ELR (cell line): ENCODE measurements around the gene ARL4C.
"Not testable (repeated sequence)": the region's sequence is repeated elsewhere in the genome, so short reads cannot be mapped to it uniquely, and the experiment has no call there.

Experiments
- DNase-seq: peaks from one replicate; pipeline ENCODE4 v3.0.0-alpha.2; 2015; ENCODE audit warnings: low read depth

Gene ARL4C

GRCh38 chr2:234476766-234477165, 20.1 kb downstream of the ARL4C start:
- DNase-seq: no peak

- no peak for DNase-seq
These were observed 22.2 kb downstream of the ARL4C start for GRCh38 chr2:234474654-234475053.

GRCh38 chr2:234472155-234472554, 24.7 kb downstream of the ARL4C start:
- no peak for DNase-seq

GRCh38 chr2:234469972-234470371, 26.9 kb downstream of the ARL4C start:
- no peak for DNase-seq

- DNase-seq: no peak
These were observed 27.5 kb downstream of the ARL4C start for GRCh38 chr2:234469251-234469845.

GRCh38 chr2:234468503-234468902, 28.4 kb downstream of the ARL4C start:
- no peak for DNase-seq

GRCh38 chr2:234467289-234467688, 29.6 kb downstream of the ARL4C start:
- peak; percentile 86 for DNase-seq

- no peak for DNase-seq
These were observed 32.6 kb downstream of the ARL4C start for GRCh38 chr2:234464291-234464645.

- no peak for DNase-seq
These were observed 33.1 kb downstream of the ARL4C start for GRCh38 chr2:234463626-234464290.

- no peak for DNase-seq
These were observed 34.5 kb downstream of the ARL4C start for GRCh38 chr2:234462218-234462992.

- no peak for DNase-seq
These were observed 37.4 kb downstream of the ARL4C start for GRCh38 chr2:234459401-234460009.

- DNase-seq: no peak
These were observed 38.4 kb downstream of the ARL4C start for GRCh38 chr2:234458466-234458865.

GRCh38 chr2:234457421-234457820, 39.5 kb downstream of the ARL4C start:
- peak; percentile 60 for DNase-seq

- not testable (repeated sequence) for DNase-seq
These were observed 41.6 kb downstream of the ARL4C start for GRCh38 chr2:234455246-234455645.

- no peak for DNase-seq
These were observed 42.4 kb downstream of the ARL4C start for GRCh38 chr2:234454433-234454832.

- DNase-seq: no peak
These were observed 43.7 kb downstream of the ARL4C start for GRCh38 chr2:234453216-234453615.

GRCh38 chr2:234451852-234452625, 44.8 kb downstream of the ARL4C start:
- DNase-seq: peak; percentile 92

GRCh38 chr2:234451242-234451641, 45.6 kb downstream of the ARL4C start:
- no peak for DNase-seq

GRCh38 chr2:234450431-234451124, 46.3 kb downstream of the ARL4C start:
- no peak for DNase-seq

- no peak for DNase-seq
These were observed 48.2 kb downstream of the ARL4C start for GRCh38 chr2:234448506-234449184.

- DNase-seq: no peak
These were observed 48.9 kb downstream of the ARL4C start for GRCh38 chr2:234447963-234448362.
